OCI-LY7 (cell line): ENCODE results near the gene SFT2D3. TPM values are rescaled to one million over a fixed set of nuclear protein-coding genes. Genes with fewer than 3 reads are reported as not detected.

Experiments
- BruUV-seq: library from RNA; stranded (reverse); fragments of 400-500 nt; replicated peaks from 2 replicates; lab custom pipeline; 2021; lab: Mats Ljungman, UMichigan
- CTCF ChIA-PET: fragments of 300-600 bp; sonication (Branson Sonifier 250); formaldehyde crosslinking; loops from one replicate; lab custom pipeline; 2022; ENCODE audit warnings: antibody characterized with exemption; ENCODE audit not compliant: unreplicated experiment; lab: Charles Lee
- POLR2A ChIA-PET: fragments of 300-600 bp; sonication (Branson Sonifier 250); formaldehyde crosslinking; loops from one replicate; lab custom pipeline; 2022; ENCODE audit warnings: antibody characterized with exemption; lab: Charles Lee
- DNase-seq: peaks from one replicate; pipeline ENCODE4 v3.0.0-alpha.2; 2015; ENCODE audit warnings: low spot score
- H2AFZ ChIP-seq: fragments of 200-600 bp; sonication (generic), shearing (Covaris generic); 2 replicates; pipeline ENCODE4 v1.6.1; 2014; ENCODE audit warnings: mild to moderate bottlenecking, antibody characterized with exemption, low read length, moderate library complexity
- H3K27ac ChIP-seq: fragments of 200-600 bp; sonication (generic); 2 replicates; pipeline ENCODE4 v1.5.1; 2014; ENCODE audit warnings: mixed run types, low read depth, mild to moderate bottlenecking, moderate library complexity, low read length, inconsistent platforms; ENCODE audit not compliant: poor library complexity, severe bottlenecking
- H3K36me3 ChIP-seq: fragments of 200-600 bp; sonication (generic); 2 replicates; pipeline ENCODE4 v1.6.1; 2014; ENCODE audit warnings: mild to moderate bottlenecking, antibody characterized with exemption, low read length, moderate library complexity, mixed read lengths; ENCODE audit not compliant: insufficient read depth
- H3K4me1 ChIP-seq: fragments of 200-600 bp; sonication (generic); 2 replicates; pipeline ENCODE4 v1.5.1; 2014; ENCODE audit warnings: mild to moderate bottlenecking, low read length; ENCODE audit not compliant: insufficient read depth, poor library complexity, severe bottlenecking
- H3K4me2 ChIP-seq: fragments of 200-600 bp; sonication (generic); 2 replicates; pipeline ENCODE4 v1.6.1; 2014; ENCODE audit warnings: mild to moderate bottlenecking, low read length
- H3K4me3 ChIP-seq: fragments of 200-600 bp; sonication (generic); 2 replicates; pipeline ENCODE4 v1.5.1; 2014; ENCODE audit warnings: mild to moderate bottlenecking, low read depth, low read length; ENCODE audit not compliant: poor library complexity, severe bottlenecking
- H3K79me2 ChIP-seq: fragments of 200-600 bp; sonication (generic); 2 replicates; pipeline ENCODE4 v1.6.1; 2016; ENCODE audit warnings: low read depth, mild to moderate bottlenecking, low read length, moderate library complexity, mixed read lengths; ENCODE audit not compliant: insufficient read depth
- H3K9me2 ChIP-seq: fragments of 200-600 bp; sonication (generic); 2 replicates; pipeline ENCODE4 v1.6.1; 2016; ENCODE audit warnings: mild to moderate bottlenecking, low read length, mixed read lengths; ENCODE audit not compliant: insufficient read depth
- H3K9me3 ChIP-seq: fragments of 200-600 bp; sonication (generic); 2 replicates; pipeline ENCODE4 v1.6.1; 2014; ENCODE audit warnings: mild to moderate bottlenecking, mixed run types, low read length, mixed read lengths
- H4K20me1 ChIP-seq: fragments of 200-600 bp; sonication (generic); 2 replicates; pipeline ENCODE4 v1.6.1; 2014; ENCODE audit warnings: mild to moderate bottlenecking, antibody characterized with exemption, low read length, moderate library complexity, mixed read lengths; ENCODE audit not compliant: insufficient read depth
- EZH2phosphoT487 ChIP-seq: fragments of 200-600 bp; sonication (generic); IDR thresholded peaks from 2 replicates; pipeline ENCODE4 v1.6.1; 2018; ENCODE audit warnings: low read depth, borderline replicate concordance, mild to moderate bottlenecking, mixed run types, antibody characterized with exemption, low read length, moderate library complexity, mixed read lengths
- intact Hi-C: fragments of 100-400 bp; cut with micrococcal nuclease; formaldehyde crosslinking; loops from one replicate; pipeline ENCODE4 v1.10.0; 2022; ENCODE audit not compliant: unreplicated experiment
- total RNA-seq, 2 experiments: library from RNA; depleted of rRNA in 1 of 2; stranded (reverse); fragments of >200 nt in 1 of 2; shearing (Covaris generic) in 1 of 2; gene quantifications; 2 replicates each; pipeline ENCODE4 v1.2.3, GENCODE V29; 2014 to 2022
- TF ChIP-seq, protein P1 (sequence below): fragments of 200-600 bp; sonication (generic); conservative IDR thresholded peaks from 2 replicates; pipeline ENCODE4 v1.5.1; 2014; ENCODE audit warnings: mild to moderate bottlenecking, antibody characterized with exemption, low read length, moderate library complexity, mixed read lengths

Gene SFT2D3
- total RNA-seq, 2 experiments from 2014 or later: 7.6 to 14.3 TPM

DNA sequence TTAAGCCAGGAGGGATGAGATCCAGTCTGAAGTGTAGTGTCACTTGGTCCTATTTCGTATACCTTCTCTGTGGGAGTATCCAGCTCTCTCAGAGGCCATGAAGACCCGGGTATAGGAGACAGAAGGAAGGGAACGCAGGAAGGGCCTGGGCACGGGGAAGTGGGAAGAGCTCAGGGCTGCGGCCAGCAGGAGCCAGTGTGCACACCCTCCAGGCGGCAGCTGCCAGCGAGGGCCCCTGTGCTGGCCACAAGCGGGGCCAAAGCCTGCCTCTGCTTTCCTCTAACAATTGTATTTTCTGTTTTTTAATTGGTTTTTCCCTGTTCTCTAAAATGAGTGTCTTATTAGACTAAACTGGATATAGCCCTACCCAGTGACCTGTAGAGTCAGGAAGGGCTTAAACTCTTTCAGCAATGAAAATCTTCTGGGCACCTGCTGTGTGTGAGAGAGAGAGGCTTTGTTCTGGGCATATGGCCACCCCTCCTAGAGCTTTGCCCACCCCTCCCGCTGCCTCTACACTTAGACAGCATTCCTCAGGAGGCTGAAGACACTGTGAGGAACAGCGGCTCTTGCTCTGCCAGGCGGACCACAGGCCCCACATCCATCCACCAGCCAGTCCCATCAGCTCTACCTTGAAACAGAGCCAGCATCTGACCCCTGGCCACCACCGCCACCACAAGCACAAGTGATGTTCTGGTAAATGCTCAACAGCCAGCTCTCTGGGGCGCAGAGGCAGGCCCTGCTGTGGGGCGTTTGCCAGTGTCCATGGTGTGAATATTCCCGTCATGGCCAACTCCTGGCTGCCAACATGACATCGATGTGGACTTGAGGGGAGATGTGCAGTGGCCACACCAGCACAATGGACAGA is 45.9 kb upstream of the SFT2D3 start:
- POLR2A ChIA-PET: no interaction called here
- no peak overlapping the region for H3K4me3 ChIP-seq
- H3K27ac ChIP-seq: no peak overlapping the region
- H3K4me2 ChIP-seq: no peak overlapping the region
- intact Hi-C loops: no loop called here
- no peaks in the 10 kb centered on the region for H3K36me3 ChIP-seq
- H2AFZ ChIP-seq: no peak overlapping the region
- CTCF ChIA-PET: interaction anchor here (0.6 kb wide), 1 partner anchor 24 kb away, joined by 3 read pairs; no protein-coding TSS in a partner anchor
- no peaks in the 10 kb centered on the region for H3K4me1 ChIP-seq
- TF ChIP-seq, protein P1, sequence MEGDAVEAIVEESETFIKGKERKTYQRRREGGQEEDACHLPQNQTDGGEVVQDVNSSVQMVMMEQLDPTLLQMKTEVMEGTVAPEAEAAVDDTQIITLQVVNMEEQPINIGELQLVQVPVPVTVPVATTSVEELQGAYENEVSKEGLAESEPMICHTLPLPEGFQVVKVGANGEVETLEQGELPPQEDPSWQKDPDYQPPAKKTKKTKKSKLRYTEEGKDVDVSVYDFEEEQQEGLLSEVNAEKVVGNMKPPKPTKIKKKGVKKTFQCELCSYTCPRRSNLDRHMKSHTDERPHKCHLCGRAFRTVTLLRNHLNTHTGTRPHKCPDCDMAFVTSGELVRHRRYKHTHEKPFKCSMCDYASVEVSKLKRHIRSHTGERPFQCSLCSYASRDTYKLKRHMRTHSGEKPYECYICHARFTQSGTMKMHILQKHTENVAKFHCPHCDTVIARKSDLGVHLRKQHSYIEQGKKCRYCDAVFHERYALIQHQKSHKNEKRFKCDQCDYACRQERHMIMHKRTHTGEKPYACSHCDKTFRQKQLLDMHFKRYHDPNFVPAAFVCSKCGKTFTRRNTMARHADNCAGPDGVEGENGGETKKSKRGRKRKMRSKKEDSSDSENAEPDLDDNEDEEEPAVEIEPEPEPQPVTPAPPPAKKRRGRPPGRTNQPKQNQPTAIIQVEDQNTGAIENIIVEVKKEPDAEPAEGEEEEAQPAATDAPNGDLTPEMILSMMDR: no peak
- TF ChIP-seq EZH2phosphoT487: no peak
- H3K9me2 ChIP-seq: no peaks in the 10 kb centered on the region
- H3K79me2 ChIP-seq: no peaks in the 10 kb centered on the region
- H3K9me3 ChIP-seq: no peaks in the 10 kb centered on the region; the same call in 1 of the 2 replicates
- no peak for DNase-seq
- no TSS peak for BruUV-seq
- no peaks in the 10 kb centered on the region for H4K20me1 ChIP-seq

DNA sequence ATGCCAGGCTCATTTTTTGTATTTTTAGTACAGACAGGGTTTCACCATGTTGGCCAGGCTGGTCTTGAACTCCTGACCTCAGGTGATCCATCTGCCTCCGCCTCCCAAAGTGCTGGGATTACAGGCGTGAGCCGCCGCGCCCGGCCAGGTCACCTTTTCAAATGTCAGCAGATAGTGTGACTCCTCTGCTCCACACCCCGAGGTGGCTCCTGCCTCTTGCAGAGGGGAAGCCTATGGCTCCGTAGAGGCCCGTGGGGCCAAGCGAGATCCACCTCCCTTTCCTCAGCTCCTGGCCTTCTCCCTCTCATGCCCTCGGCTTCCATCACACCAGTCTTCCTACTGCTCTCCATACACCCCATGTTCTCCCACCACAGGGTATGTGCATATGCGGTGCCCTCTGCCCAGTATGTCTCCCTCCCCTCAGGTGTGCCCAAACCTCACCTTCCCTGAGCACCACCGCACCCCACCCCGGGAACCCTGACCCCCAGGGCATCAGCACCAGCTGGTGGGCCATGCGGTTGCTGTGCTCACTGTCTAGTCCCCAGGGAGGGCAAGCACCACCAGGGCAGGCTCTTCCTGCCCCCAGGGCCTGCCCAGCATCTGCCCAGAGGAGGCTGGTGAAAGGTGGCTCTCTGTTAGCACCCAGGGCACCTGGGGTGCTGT is 44.6 kb upstream of the SFT2D3 start:
- no TSS peak for BruUV-seq
- ChIA-PET POLR2A (interaction anchor here (0.6 kb wide), 1 partner anchor 144 kb away, joined by 5 read pairs; no protein-coding TSS in a partner anchor), CTCF (interaction anchor here (0.6 kb wide), 1 partner anchor 26 kb away, joined by 3 read pairs; no protein-coding TSS in a partner anchor)
- DNase-seq: no peak
- Histone ChIP-seq H3K4me2 (no peak overlapping the region), H3K79me2 (no peaks in the 10 kb centered on the region), H3K36me3 (no peaks in the 10 kb centered on the region), H4K20me1 (no peaks in the 10 kb centered on the region), H3K9me3 (no peaks in the 10 kb centered on the region; the same call in 1 of the 2 replicates), H3K9me2 (no peaks in the 10 kb centered on the region), H3K27ac (no peak overlapping the region), H2AFZ (no peak overlapping the region), H3K4me3 (no peak overlapping the region), H3K4me1 (no peaks in the 10 kb centered on the region)
- TF ChIP-seq, protein P1: no peak
- TF ChIP-seq EZH2phosphoT487: no peak
- intact Hi-C loops: no loop called here
